Neutrophil (primary cell): ENCODE results near the gene PDPK1.
A peak's percentile ranks its signal among the peaks of the same experiment; 100 is the strongest.

ENCODE experiments used
- H3K27ac ChIP-seq: fragments of 200-600 bp; sonication (generic); 2 replicates; pipeline ENCODE4 v1.5.1; 2016; ENCODE audit warnings: mild to moderate bottlenecking, moderate library complexity
- H3K27me3 ChIP-seq: fragments of 200-600 bp; sonication (generic); 2 replicates; pipeline ENCODE4 v1.6.0; 2016; ENCODE audit warnings: mild to moderate bottlenecking
- H3K36me3 ChIP-seq: fragments of 200-600 bp; sonication (generic); 2 replicates; pipeline ENCODE4 v1.5.1; 2017
- H3K4me1 ChIP-seq, 2 experiments: fragments of 200-600 bp in 1 of 2; sonication (generic) in 1 of 2; 1 replicate in 1 of 2; 2 replicates in 1 of 2; pipeline versions ENCODE4 v1.5.1 to v1.6.1; 2013 to 2016; ENCODE audit warnings: low read depth in 1 of 2, low read length in 1 of 2, mild to moderate bottlenecking in 1 of 2, moderate library complexity in 1 of 2; ENCODE audit not compliant: control insufficient read depth in 1 of 2, insufficient read depth in 1 of 2
- H3K4me3 ChIP-seq, 2 experiments: fragments of 200-600 bp in 1 of 2; sonication (generic) in 1 of 2; 1 replicate in 1 of 2; 2 replicates in 1 of 2; pipeline ENCODE4 v1.5.1; 2013 to 2016; ENCODE audit warnings: low read depth in 1 of 2, low read length in 1 of 2, mild to moderate bottlenecking in 1 of 2, moderate library complexity in 1 of 2
- H3K9me3 ChIP-seq: fragments of 200-600 bp; sonication (generic); 2 replicates; pipeline ENCODE4 v1.5.1; 2016
- CTCF ChIP-seq: fragments of 200-600 bp; sonication (generic); IDR thresholded peaks from 2 replicates; pipeline ENCODE4 v1.5.1; 2016; ENCODE audit warnings: antibody characterized with exemption

The PDPK1 gene

DNA sequence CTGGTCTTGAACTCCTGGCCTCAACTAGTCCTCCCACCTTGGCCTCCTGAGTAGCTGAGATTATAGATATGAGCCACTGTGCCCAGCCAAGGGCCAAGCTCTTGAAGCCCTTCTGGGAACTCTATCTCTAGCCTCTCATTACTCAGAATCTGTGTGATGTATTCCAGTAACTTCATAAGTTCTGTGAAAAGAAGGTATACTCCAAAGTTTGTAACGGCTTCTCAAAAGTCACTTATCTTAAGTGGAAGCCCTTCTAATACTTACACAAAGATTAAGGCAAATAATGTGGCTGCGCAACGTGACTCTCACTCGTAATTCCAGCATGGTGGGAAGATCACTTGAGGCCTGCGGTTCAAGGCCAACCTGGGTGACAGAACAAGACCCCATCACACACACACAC is 43.2 kb upstream of the PDPK1 start:
- peaks cover 16% of the 10 kb centered on the region for H3K36me3 ChIP-seq

GRCh38 chr16:2495041-2495440 is 42.8 kb upstream of the PDPK1 start:
- no peaks in the 10 kb centered on the region for H3K9me3 ChIP-seq
- peaks cover 16% of the 10 kb centered on the region for H3K36me3 ChIP-seq
- no peak for TF ChIP-seq CTCF

More for the DNA sequence above, 43.2 kb upstream of the PDPK1 start:
- Histone ChIP-seq H3K4me3 (no peak overlapping the region), H3K9me3 (no peaks in the 10 kb centered on the region), H3K27me3 (no peaks in the 10 kb centered on the region), H3K27ac (peak overlapping the region; percentile 66), H3K4me1 (peaks cover 14% of the 10 kb centered on the region in 2 experiments)
- no peak for TF ChIP-seq CTCF

DNA sequence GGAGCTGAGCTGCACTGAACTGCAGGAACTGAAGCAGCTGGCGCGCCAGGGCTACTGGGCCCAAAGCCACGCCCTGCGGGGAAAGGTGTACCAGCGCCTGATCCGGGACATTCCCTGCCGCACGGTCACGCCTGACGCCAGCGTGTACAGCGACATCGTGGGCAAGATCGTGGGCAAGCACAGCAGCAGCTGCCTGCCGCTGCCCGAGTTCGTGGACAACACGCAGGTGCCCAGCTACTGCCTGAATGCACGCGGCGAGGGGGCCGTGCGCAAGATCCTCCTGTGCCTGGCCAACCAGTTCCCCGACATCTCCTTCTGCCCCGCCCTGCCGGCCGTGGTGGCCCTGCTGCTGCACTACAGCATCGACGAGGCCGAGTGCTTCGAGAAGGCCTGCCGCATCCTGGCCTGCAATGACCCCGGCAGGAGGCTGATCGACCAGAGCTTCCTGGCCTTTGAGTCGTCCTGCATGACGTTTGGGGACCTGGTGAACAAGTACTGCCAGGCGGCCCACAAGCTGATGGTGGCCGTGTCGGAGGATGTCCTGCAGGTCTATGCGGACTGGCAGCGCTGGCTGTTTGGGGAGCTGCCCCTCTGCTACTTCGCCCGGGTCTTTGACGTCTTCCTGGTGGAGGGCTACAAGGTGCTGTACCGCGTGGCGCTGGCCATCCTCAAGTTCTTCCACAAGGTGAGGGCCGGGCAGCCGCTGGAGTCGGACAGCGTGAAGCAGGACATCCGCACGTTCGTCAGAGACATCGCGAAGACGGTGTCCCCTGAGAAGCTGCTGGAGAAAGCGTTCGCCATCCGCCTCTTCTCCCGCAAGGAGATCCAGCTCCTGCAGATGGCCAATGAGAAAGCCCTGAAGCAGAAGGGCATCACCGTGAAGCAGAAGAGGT is 41.4 kb upstream of the PDPK1 start:
- Histone ChIP-seq H3K4me3 (no peak overlapping the region), H3K4me1 (peaks cover 17 to 20% of the 10 kb centered on the region in 2 experiments), H3K27ac (no peak overlapping the region), H3K36me3 (peaks cover 16% of the 10 kb centered on the region), H3K9me3 (no peaks in the 10 kb centered on the region), H3K27me3 (no peaks in the 10 kb centered on the region)
- no peak for TF ChIP-seq CTCF

More at GRCh38 chr16:2495041-2495440, 42.8 kb upstream of the PDPK1 start:
- Histone ChIP-seq H3K4me1 (peaks cover 14% of the 10 kb centered on the region in 2 experiments), H3K27ac (no peak overlapping the region), H3K27me3 (no peaks in the 10 kb centered on the region), H3K4me3 (no peak overlapping the region)

- no peaks in the 10 kb centered on the region for H3K27me3 ChIP-seq
- no peak for TF ChIP-seq CTCF
- no peak overlapping the region for H3K27ac ChIP-seq
- H3K4me1 ChIP-seq: peaks cover 21 to 24% of the 10 kb centered on the region in 2 experiments
- H3K9me3 ChIP-seq: no peaks in the 10 kb centered on the region
- H3K36me3 ChIP-seq: peaks cover 16% of the 10 kb centered on the region
- no peak overlapping the region for H3K4me3 ChIP-seq
Observed at GRCh38 chr16:2497116-2497630, 40.6 kb upstream of the PDPK1 start.

DNA sequence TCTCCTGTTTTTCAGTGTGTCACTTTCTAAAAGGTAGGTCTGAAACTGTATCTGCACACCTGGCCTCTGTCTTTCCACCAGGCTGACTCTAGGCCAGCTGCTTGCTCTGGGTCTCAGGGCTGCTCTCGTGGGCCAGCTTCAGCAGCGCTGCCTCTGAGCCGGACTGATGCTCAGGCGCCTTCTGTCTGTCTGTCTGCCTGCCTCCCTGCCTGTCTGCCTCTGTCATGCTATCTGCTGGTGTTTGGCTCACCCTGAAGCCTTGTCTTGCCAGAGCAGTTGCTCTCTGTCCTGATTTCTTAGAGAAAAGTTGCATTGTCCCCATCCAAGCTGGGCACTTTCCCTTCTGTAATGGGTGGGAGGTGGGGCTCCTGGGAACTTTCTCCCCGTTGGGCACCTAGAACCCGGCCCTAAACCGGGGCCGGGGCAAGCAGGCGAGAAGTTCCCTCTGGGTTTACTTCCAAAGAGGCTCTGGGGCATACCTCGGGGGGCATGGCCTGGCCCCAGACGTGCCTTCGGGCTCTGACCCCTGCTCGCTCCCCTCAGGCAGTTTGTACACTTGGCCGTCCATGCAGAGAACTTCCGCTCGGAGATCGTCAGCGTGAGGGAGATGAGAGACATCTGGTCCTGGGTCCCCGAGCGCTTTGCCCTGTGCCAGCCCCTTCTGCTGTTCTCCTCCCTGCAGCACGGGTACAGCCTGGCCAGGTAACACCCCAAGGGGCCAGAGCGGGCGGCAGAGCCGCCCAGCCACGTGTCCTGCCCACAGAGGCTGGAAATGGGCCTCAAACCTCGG is 39.9 kb upstream of the PDPK1 start:
- Histone ChIP-seq H3K9me3 (no peaks in the 10 kb centered on the region), H3K27me3 (no peaks in the 10 kb centered on the region), H3K27ac (no peak overlapping the region), H3K36me3 (peaks cover 16% of the 10 kb centered on the region), H3K4me3 (no peak overlapping the region), H3K4me1 (peaks cover 25 to 31% of the 10 kb centered on the region in 2 experiments)
- TF ChIP-seq CTCF: no peak
